Measurements from ENCODE around the gene PAQR3. TPM values are rescaled to one million over a fixed set of nuclear protein-coding genes. Genes with fewer than 3 reads are reported as not detected.
"Not testable (repeated sequence)": the region's sequence is repeated elsewhere in the genome, so short reads cannot be mapped to it uniquely, and the experiment has no call there.

Gene PAQR3
- total RNA-seq, 3 donors from 2014 or later = 11.3 to 15.8 (median 14.9) TPM

GRCh38 chr4:78885598-78885997, 53.6 kb downstream of the PAQR3 start:
- Histone ChIP-seq H3K4me3 (no peak overlapping the region), H3K36me3 (ENCODE audit: low read depth) (no peaks in the 10 kb centered on the region), H3K4me1 (ENCODE audit: low read depth) (no peaks in the 10 kb centered on the region), H3K9me3 (no peaks in the 10 kb centered on the region)
- TF ChIP-seq CTCF (IDR thresholded peaks at IDR 0.05) = no peak
- DNase-seq (no peak), ATAC-seq (no peak)
- intact Hi-C loops (cut with DNase I, micrococcal nuclease) = no loop called here

DNA sequence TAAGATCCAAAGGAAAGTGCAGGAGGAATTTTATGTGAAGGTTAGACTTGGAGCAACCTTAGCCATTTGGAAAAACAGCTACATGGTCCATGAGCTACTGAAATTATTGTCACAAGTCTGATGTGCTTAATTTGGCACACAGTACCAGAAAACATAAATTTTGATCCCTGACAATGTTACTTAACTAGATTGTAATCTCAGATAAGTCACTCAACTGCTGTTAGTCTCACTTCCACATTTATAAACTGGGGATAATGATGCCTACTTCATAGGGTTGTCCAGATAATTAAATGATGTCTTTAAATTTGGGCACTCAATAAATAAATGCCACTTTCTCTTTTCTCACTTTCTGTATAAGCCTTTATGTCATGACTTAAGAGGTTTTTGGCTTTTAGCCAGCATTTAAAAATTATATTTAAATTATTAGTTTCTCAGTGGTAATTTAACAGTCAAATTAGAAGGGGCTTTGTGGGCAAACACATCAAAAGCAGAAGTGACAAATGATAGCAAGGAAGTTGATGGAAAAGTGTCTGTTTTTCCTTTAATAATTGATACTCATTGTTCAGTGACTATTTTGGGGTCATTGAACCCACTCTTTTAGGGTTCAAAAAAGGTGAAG, 58.3 kb downstream of the PAQR3 start:
- intact Hi-C loops (cut with DNase I, micrococcal nuclease) = no loop called here
- TF ChIP-seq CTCF (IDR thresholded peaks at IDR 0.05) = no peak
- Histone ChIP-seq H3K9me3 (no peaks in the 10 kb centered on the region), H3K4me3 (no peak overlapping the region), H3K36me3 (ENCODE audit: low read depth) (no peaks in the 10 kb centered on the region), H3K4me1 (ENCODE audit: low read depth) (no peaks in the 10 kb centered on the region)
- DNase-seq (no peak), ATAC-seq (no peak)

- intact Hi-C loops (cut with DNase I, micrococcal nuclease) = no loop called here
- Histone ChIP-seq H3K4me1 (ENCODE audit: low read depth) (no peaks in the 10 kb centered on the region), H3K4me3 (no peak overlapping the region), H3K9me3 (no peaks in the 10 kb centered on the region), H3K36me3 (ENCODE audit: low read depth) (no peaks in the 10 kb centered on the region)
- ATAC-seq (no peak), DNase-seq (no peak)
- TF ChIP-seq CTCF (IDR thresholded peaks at IDR 0.05) = no peak
Observed at GRCh38 chr4:78878031-78878430, 61.2 kb downstream of the PAQR3 start.

DNA sequence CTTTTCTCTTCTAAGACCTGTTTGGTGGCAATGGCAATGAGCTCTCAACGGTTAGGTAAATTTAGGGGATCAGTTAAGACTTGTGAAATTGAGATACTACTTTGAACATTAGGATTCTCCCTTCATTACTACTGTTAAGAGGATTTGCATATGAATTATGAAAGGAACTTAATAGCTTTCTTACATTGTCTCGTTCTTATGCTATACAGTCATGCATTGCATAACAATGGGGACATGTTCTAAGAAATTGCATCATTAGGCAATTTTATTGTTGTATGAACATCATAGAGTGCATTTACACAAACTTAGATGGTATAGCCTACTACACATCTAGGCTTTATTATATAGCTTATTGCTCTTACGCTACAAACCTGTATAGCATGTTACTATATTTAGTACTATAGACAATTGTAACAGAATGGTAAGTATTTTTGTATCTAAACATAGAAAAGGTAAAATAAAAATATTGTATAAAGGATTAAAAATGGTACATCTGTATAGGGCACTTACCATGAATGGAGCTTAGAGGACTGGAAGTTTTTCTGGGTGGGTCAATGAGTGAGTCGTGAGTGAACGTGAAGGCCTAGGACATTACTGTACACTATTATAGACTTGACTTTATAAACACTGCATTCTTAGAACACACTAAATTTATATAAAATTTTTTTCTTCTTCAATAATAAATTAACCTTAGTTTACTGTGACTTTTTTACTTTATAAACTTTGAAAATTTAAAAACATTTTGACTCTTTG, 62.5 kb downstream of the PAQR3 start:
- H3K4me3 ChIP-seq = no peak overlapping the region
- H3K36me3 ChIP-seq (ENCODE audit: low read depth) = peaks cover 5% of the 10 kb centered on the region
- intact Hi-C loops (cut with DNase I, micrococcal nuclease) = no loop called here
- ATAC-seq = peak; percentile 46
- no peak for DNase-seq
- no peaks in the 10 kb centered on the region for H3K9me3 ChIP-seq
- TF ChIP-seq CTCF (IDR thresholded peaks at IDR 0.05) = no peak
- H3K4me1 ChIP-seq (ENCODE audit: low read depth) = no peaks in the 10 kb centered on the region

DNA sequence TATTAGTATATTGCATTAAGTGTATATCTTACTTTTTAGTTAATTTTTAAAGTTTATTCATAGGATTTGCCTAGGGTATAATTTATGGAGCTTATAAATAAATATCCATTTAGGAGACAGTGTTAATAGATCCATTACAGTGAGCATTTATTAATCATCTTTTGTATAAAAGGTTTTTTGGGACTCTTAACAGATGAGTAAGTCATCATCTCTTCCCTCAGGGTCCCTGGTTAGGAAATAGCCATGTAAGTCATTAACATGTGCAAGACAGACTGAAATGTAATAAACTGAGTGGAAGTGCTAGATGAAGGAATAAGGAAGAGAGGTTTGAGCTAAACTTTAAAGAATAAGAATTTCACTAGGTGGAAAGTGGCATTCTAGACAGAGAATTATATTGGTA, 69.2 kb downstream of the PAQR3 start:
- DNase-seq (no peak), ATAC-seq (no peak)
- Histone ChIP-seq H3K9me3 (no peaks in the 10 kb centered on the region), H3K4me3 (no peak overlapping the region), H3K4me1 (ENCODE audit: low read depth) (no peaks in the 10 kb centered on the region), H3K36me3 (ENCODE audit: low read depth) (peaks cover 5% of the 10 kb centered on the region)
- intact Hi-C loops (cut with DNase I, micrococcal nuclease) = no loop called here
- TF ChIP-seq CTCF (IDR thresholded peaks at IDR 0.05) = no peak

- not testable (repeated sequence) for H3K9me3 ChIP-seq; H3K36me3 ChIP-seq (ENCODE audit: low read depth); ATAC-seq; H3K4me3 ChIP-seq
- peak in 1 of 3 donors; percentile 21 for DNase-seq
- intact Hi-C loops (cut with DNase I, micrococcal nuclease) = loop anchor here in 1 of 2 donors (10.0 kb wide), 1 partner anchor 254 kb away; no protein-coding TSS in a partner anchor
- peaks cover 10% of the 10 kb centered on the region for H3K4me1 ChIP-seq (ENCODE audit: low read depth)
Observed at GRCh38 chr4:78868712-78869111, 70.5 kb downstream of the PAQR3 start.
